HG03045 (cell line): Measurements from ENCODE around the gene KRT79.

Experiments
- ATAC-seq: cut with Tn5 transposase; IDR thresholded peaks from one replicate; pipeline ENCODE4 v1.9.1; 2021; ENCODE audit warnings: mild to moderate bottlenecking, moderate library complexity; ENCODE audit not compliant: unreplicated experiment

The KRT79 gene

DNA sequence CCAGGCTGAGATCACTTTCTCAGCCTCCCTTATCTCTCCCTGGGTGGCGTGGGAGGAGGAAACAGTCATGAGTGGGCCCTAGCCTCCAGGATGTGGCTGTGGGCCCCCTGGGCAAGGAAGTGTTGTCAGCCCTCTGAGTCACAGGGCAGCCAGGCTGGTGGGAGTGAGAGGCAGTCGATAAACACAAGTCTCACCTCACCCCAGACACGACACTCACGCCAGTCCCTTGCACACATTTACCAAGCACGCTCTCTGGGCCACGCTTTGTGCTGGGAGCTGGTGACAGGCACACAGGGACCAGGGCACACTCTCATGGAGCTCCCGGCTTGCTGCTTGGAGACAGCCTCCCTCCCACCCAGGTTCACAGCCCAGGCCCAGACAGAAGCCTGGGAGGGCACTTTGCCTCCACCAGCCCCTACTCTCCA is 1.9 kb upstream of the KRT79 start:
- no peak for ATAC-seq

DNA sequence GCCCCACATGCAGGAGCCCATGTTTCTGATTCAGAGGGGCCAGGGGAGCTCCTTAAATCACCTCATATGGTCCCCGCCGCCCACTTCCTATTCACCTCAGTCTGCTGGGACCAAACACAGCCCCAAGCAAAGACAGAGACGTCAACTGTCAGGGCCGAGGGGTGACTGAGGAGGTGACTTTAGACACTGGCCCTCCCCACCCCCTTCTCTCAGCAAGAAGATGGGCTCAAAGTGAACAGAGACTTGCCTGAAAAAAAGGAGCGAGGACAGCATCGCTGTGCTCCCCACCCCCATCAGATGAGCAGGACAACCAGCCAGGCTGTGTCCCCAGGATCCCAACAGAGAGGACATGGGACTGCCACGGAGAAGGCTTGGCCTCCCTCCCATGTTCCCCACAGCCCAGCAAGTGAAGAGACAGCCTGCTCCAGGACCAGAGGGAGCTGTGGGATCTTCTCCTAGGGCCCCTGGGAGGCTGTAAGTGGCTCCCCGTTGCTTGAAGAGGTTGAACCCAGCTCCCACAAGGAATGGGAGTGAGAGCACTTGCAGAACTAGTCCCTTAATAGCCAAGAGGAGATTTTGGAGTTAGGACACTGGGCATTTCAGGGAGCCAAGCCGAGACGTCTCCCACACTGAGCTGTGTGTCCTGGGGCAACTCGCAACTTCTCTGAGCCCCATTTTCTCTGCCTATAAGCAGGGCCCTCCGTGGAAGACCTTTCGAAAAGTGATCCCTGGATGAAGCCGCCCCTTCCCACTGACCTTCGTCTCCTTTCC is 1.3 kb upstream of the KRT79 start:
- ATAC-seq, result no peak

DNA sequence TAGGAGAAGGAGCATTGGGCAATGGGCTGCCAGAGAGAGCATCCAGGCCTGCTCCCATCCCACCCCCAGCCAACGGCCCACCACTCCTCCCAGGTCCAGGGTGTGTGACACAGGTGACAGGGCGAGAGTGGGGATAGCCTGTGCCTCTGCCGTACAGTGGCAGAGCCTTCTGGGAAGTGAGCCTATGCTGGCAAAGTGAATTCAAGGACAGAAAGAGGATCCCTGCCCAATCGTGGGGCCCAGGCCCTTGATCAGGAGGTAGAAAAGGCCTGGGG is 553 bp upstream of the KRT79 start:
- no peak for ATAC-seq

DNA sequence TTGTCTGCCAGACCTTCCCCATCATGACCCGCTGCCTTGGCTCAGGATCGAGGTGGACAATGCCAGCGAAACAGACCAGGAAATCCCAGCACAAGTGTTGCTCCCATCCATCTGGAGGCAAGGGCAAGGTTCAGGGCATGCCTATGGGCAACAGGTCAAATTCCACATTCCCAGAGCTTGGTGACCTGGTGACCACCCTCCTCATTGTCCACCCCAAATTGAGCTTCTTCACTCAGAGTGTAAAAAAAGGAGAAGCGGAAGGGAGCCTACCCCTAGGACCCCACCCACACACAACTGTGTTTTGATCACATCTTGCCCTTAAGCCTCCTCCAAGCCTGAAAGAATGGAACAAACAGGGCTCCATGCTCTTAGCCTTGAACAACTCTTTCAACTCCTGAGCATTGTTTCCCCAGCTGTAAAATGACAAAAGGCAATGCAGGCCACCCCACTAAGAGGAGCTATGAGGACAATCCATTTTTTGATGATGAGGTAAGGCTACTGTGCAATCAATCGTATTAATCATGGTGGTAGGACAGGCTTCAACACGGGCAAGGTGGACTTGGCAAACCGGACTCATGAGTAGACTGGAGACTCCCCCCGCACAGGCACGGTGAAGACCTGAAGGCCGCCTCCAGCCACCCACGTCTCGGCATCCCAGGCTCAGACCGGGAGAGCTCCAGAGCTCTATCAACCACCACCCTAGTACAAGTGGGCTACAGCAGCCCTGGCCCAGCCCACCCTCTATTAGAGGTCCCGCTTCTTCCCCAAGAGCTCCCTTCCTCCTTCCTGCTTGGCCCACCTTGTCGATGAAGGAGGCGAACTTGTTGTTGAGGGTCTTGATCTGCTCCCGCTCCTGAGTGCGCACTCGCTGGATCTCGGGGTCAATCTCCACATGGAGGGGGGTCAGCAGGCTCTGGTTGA is 866 bp downstream of the KRT79 start:
- ATAC-seq, result no peak

DNA sequence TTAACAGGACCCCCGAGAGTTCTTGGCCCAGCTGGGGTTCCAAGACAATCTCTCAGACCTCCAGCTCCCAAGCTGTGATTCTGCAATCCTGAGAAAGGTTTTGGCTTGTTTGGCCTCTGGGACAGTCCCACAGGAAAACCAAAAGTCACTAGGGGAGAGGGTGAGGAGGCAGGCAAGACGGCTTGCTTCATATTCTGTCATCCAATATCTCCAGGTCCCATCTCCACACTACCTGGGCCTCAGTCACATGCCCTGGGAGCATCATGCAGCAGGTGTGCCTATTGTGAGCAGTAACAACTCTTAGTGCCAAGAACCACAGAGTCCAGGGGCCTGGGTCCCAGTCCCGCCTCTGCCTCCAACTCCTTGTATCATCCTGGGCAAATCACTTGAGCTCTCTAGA is 1.7 kb downstream of the KRT79 start:
- no peak for ATAC-seq

DNA sequence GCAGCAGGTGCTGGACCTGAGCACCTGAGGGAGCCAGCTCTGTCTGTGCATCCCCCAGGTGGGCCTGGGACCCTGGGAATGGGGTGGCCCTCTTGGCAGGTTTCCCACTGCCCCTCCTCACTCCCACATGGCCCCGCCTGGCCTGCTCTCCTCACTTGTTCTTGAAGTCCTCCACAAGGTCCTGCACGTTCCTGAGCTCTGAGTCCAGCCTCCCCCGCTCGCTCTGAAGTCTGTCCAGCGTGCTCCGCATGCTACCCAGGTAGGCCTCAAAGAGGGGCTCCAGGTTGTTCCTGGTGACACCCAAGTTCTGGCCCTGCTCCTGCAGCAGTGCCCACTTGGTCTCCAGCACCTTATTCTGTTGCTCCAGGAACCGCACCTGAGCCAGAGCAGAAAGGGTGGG is 2.9 kb downstream of the KRT79 start:
- no peak for ATAC-seq

DNA sequence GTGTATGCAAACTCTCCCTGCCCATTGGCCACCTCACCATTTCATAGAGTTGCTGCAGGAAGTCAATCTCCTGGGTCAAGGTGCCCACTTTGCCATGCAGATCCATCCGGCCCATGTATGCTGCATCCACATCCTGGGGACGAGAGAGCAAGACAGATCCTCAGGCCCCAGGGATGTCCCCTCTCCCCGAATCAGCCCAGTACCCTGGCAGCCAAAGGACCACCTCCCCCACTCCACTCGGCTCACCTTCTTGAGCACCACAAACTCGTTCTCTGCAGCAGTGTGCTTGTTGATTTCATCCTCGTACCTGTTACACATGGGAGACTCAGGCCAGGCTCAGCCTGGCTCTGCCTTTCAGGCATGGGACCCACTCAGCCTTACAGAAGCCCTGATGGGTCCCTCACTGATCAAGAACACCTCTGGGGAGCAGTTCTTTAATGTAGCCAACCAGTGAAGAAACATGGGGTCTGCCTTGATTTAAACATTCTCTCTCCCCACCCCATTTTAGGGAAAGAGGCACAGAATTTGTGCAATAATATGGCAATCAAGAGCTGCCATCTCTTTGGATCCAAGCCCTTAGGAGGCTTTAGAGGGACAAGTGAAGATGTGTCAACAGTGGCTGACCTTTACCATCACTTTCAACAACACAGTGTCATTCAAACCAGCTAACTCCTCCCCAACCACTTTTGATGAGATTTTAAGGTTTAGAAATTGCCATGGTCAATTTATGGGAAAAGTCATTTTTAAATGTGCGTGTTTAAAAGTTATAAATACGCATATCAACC is 3.9 kb downstream of the KRT79 start:
- no peak for ATAC-seq

DNA sequence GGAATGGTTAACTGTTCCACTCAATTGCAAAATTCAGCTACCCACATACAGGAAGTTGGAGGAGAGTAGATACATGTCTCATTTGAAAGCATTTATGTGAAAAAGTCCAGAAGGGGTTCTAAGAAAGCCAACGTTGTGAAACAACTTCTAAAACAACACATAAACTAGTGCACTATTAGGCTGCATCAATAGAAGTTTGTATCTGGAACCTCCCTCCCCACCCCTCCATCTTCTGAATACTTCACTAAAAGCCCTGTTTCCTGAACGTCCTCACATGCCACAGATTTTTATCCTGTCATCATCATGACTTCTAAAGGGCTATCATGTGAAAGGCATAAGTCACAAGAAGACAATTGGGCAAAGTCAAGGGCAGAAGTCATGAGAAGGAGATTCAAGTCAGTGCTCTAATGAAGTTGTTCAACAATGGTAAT is 5.5 kb downstream of the KRT79 start:
- no peak for ATAC-seq

DNA sequence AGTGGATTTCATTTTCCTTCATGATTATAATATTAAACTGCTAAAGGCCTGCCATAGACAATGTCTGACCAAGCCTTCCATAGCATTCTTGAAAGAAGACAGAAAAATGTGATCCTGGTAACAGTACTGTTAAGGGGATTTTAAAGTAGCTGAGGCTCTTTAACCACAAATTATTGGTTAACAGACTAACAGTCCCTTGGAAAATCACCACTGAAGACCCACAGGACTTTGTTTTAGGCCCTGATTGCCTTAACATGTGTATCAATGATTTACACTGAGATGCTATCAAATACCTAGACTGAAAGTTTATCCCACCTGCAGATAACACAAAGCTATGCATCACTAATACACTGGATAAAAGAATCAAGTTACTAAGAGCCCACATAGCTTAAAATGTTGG is 6.0 kb downstream of the KRT79 start:
- no peak for ATAC-seq

DNA sequence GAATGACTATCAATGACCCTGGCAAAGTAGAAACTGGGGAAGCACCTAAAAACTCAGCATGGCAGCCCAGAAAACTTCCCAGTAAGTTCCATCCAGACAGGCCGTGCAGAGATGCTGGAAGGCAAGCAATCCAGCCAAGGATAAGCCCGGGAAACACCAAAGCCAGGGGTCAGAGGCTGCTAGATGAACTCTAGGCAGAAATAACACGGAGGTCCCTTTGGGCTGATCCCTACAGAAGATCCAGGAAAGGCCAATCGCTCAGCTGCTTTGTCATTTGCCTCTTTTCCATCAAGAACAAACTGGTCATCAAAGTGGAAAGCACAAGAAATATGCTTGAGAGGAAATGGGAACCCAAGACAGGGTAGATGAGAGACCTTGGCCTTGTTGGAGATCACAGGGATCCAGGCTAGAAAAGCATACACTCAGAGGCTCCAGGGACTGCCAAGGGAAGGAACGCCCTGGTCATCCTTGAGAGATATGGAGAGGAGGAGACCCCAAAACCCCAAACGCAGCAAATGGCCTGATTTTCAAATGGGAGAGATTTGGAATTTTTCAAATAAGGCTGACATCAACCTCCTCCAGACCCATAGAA is 6.5 kb downstream of the KRT79 start:
- ATAC-seq, result no peak

DNA sequence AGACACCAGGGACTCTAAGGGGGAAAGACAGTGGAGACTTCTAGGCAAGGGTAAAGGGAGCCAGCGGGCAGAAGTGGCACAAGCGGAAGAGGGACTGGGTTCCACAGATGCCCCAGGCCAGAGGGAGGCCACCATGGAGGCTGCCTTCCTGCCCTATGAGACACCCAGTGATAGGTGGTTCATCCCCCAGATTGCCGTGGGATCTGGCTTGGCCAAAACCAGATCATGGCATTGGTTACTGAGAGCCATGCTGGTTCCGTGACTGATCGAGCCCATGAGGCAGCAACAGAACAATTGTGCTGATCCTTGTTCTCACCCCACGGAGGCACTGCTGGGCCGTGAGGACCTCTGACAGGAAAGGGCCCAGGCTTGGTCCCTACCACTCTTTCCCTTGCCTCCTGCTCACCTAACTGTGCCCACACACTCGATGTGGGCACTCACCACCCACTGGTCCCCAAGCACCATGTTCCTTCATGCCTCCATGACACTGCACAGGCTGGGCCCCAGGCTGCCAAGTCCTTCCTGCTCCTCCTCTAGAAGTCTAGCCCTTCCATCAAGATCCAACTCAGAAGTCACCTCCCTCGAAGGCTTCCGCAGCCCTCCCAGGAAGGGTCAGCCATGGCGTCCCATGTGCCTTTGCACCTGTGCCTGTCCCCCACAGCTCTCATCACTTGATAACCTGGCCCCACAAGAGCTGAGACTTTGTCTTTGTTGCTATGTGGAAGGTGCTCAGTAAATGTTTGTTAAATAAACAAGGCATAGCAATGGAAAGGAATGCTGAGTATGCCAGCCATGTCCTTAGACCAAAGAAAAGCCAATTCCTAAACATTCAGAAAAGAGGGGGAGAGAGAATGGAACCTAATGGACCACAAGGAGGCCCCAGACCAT is 7.3 kb downstream of the KRT79 start:
- ATAC-seq, result no peak

DNA sequence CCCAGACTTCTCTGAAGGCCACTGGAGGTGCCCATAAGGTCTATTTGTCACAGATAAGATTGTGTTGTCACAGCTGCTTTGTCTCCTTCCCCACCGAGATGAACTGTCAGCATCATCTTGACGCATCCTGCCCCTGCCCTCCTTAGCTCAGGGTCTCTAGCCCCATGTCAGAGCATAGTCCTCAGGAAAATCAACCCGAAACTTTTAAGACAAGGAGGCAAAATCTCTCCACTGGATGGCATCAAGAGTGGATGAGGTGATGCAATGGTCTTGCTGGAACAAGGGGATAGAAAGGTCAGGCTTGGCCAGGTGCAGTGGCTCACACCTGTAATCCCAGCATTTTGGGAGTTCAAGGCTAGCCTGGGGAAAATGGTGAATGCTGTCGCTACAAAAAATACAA is 8.2 kb downstream of the KRT79 start:
- no peak for ATAC-seq

DNA sequence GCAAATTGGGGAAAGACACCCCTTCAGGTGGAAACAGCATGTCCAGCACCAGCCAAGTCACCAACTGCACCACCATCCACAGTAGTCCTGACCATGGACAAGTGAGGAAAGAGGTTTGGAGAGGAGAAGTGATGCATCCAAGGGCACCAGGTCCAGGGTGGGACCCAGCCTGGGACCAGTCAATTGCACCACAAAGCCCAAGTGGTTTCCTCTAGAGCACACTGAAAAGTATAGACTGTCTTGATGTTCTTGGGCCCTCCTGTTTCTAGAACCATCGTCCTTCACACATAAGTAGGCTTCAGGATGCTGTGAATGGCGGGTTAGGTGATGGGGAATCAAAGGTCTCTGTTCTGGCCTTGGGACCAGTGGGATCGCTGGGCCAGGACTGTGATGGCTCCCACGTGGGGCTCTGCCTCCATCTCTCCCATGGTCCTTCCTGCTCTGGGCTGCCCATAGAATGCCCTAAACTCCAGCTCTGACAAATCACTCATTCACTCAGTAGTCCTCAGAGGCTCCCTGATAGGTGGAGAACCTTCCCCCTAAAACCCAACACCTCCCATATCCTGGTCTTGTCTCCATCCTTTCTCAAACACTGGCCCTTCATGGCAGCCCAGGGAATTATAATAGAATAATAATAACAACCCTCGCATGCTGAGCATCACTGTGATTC is 9.2 kb downstream of the KRT79 start:
- no peak for ATAC-seq

DNA sequence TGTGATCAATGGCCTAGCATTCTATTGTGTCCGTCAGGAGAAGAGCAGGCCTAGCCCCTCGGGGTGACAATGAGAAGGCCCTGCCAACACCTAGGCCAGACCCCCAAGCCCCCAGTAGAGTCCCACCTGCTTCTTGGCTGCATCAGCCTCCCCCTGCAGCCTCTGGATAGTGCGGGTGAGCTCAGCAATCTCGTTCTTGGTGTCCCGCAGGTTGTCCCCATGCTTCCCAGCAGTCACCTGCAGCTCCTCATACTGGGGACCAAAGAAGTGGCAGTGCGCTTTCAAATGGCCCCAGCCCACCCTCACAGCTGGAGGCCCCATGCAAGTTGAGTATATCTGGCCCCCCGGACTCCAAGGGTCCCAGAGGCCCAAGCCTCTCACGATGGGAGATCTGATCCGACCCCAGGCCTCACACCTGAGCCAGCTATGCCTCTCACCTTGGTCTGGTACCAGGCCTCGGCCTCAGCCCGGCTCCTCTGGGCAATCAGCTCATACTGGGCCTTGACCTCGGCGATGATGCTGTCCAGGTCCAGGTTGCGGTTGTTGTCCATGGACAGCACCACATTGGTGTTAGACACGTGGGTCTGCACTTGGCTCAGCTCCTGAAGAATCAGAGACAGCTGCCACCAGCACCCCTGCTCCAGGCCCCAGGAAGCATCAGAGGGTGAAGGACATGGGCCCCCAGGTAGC is 10.2 kb downstream of the KRT79 start:
- no peak for ATAC-seq

DNA sequence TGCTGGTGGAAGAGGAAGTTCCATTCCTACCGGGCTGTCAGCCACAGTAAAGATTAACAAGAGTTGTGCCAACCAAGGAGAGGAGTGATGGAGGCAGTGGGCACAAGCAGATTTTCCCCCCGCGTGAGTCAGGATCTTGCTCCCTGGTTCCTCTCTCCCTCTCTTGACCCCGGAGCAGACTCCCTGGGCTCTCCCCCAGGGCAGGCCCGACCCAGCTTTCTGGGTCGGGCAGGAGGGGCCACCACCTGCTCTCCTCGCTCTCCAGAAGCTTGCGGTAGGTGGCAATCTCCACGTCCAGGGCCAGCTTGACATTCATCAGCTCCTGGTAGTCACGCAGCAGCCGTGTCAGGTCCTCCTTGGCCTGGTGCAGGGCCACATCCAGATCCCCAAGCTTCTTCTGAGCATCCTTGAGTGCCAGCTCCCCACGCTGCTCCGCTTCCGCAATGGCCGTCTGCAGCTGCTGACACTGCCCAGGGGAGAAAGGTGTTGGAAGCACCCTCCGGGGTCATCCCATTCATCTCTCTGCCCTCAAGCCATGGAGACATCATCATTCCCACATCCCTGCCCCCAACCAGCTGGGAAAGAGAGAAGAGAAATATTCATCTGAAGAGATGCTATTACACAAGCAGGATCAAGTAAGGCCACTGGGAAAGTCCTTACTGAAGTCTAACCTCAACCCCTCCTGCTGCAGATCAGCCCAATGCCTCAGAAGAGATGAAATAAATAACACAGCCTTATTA is 11.2 kb downstream of the KRT79 start:
- no peak for ATAC-seq

DNA sequence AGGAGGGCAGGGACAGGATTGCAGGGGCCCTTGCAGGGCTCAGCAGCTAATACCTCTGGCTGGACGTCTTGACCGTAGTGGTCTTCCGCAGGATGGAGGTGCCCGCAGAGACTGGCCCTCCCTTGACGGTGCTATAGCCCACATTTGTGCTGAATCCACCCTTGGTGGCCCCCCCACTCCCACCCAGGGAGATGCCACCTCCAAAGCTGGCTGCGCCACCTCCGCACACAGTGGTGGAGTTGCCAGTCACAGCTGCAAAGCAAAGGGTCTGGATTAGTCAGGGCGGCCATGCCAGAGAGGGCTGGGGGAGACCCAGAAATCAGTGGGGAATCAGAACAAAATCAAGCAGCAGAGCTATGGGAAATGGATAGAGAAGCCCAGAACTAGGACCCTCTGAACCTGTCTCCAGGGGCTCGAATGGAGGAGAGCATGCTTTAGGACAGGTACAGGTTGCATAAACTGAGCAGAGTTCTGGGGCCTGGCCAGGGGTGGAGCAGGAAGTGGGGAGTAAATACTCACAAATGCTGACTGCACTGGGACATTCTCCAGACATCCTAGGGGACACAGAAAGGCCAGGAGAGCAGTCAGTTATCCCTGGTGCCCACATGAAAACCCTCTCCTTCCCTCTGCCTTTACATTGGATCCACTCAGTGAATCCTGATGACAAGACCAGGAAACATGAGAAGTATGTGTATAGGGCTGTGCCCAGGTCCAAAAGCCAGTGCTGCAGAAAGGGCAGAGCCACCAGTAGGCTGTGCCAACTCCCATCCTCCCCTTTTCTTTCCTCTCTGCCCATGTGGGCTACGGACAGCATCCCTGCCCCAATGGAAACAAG is 12.1 kb downstream of the KRT79 start:
- no peak for ATAC-seq

DNA sequence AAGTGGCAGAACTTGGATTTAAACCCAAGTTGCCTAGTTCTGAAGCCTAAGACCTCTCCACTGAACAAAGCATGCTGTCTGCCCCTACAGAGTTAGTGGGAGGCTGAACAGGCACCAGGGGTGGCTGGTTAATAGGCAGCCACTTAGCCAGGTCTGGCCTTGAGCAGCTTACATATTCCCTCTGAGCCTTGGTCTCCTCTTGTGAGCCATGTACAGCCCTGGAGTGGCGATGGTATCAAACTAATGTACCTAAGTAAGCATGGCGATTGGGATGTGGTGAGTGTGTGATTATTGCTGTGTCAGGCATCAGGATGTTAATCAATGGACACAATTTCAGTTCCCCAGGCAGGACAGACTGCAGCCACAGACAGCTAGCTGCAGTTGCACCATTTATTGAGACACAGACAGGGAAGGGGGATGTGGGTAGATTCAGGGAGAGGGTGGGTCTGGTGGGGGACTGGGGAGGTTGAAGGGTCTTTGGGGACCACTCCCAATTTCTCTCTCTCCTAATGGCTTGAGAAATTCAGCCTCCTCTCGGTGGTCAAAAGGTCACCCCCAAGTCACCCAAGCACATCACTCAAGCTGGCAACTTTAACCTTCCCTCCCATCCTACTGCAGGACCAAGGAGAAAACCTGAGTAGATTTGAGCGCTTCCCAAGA is 12.9 kb downstream of the KRT79 start:
- ATAC-seq, result no peak
